ENCODE measurements around the gene OTUB2. TPM values are rescaled to one million over a fixed set of nuclear protein-coding genes. Genes with fewer than 3 reads are reported as not detected.

Gene OTUB2
- total RNA-seq, 1 donor from 2014 or later: 6.8 TPM

DNA sequence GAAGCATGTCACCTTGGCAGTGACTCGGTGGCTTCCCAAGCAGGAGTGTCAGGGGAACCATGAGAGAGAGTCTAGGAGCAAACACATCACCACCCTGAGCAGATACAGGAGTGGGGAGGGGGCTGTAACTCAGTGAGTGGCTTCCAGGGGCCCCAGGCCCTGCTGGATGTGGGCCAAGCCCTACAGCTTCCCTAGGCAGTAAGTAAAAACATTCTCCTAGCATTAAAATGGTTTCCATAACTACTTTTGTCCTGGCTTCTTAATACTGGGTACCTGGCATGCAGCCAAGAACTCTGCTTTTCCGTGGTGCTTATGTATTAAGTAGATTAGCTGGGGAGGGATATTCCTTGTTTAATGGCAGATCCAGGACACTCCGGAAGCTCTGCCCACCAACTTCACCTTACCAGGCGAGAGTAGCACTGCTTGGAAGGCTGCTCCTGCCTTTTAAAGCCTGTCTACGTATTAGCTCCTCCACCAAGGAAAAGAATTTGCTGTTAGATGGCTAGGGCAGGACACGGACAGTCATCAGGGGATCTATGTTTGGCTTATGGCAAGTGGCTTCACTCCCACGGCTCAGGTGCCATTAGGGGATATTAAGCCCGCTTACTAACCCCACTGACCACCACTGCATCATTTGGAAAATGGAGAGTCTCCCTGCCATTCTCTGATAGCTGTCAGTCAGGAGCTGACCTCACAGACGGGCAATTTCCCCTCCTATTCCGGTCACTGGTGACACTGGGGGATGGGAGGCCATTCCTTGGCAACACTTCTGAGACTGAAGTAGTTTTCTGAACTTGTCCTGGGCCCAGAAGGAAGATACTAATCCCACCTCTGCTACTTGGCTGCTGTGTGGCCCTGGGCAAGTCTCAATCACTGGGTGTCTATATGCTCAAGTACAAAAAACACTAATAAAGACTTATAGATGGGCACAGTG, 22.8 kb downstream of the OTUB2 start:
- Histone ChIP-seq H3K9me3 (ENCODE audit: low read depth) (no peaks in the 10 kb centered on the region), H3K27ac (no peak overlapping the region), H3K27me3 (no peaks in the 10 kb centered on the region), H4K20me1 (ENCODE audit: low read depth) (no peaks in the 10 kb centered on the region), H3K4me1 (peaks cover 4% of the 10 kb centered on the region), H3K4me3 (no peak overlapping the region), H3K79me2 (ENCODE audit: low read depth) (no peaks in the 10 kb centered on the region), H3K4me2 (no peak overlapping the region), H3K9ac (no peak overlapping the region), H2AFZ (replicated peaks) (no peak overlapping the region), H3K36me3 (no peaks in the 10 kb centered on the region), H3F3A (ENCODE audit: low read depth) (no peaks in the 10 kb centered on the region)
- no peak overlapping the region for H3K4me3 Mint-ChIP-seq
- peaks cover 37% of the 10 kb centered on the region for H3K36me3 Mint-ChIP-seq
- H3K9me3 Mint-ChIP-seq: no peaks in the 10 kb centered on the region
- TF ChIP-seq EZH2phosphoT487 (IDR thresholded peaks at IDR 0.05) (no peak), EZH2 (IDR thresholded peaks at IDR 0.05) (no peak)
- TF ChIP-seq, protein P1, sequence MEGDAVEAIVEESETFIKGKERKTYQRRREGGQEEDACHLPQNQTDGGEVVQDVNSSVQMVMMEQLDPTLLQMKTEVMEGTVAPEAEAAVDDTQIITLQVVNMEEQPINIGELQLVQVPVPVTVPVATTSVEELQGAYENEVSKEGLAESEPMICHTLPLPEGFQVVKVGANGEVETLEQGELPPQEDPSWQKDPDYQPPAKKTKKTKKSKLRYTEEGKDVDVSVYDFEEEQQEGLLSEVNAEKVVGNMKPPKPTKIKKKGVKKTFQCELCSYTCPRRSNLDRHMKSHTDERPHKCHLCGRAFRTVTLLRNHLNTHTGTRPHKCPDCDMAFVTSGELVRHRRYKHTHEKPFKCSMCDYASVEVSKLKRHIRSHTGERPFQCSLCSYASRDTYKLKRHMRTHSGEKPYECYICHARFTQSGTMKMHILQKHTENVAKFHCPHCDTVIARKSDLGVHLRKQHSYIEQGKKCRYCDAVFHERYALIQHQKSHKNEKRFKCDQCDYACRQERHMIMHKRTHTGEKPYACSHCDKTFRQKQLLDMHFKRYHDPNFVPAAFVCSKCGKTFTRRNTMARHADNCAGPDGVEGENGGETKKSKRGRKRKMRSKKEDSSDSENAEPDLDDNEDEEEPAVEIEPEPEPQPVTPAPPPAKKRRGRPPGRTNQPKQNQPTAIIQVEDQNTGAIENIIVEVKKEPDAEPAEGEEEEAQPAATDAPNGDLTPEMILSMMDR (IDR thresholded peaks at IDR 0.05): no peak
- peaks cover 45% of the 10 kb centered on the region for H3K4me1 Mint-ChIP-seq
- H3K27me3 Mint-ChIP-seq (ENCODE audit: insufficient read depth, low read depth): peaks cover 6% of the 10 kb centered on the region
- peak overlapping the region; percentile 33 for H3K27ac Mint-ChIP-seq
- no peak for DNase-seq (ENCODE audit: low spot score)

DNA sequence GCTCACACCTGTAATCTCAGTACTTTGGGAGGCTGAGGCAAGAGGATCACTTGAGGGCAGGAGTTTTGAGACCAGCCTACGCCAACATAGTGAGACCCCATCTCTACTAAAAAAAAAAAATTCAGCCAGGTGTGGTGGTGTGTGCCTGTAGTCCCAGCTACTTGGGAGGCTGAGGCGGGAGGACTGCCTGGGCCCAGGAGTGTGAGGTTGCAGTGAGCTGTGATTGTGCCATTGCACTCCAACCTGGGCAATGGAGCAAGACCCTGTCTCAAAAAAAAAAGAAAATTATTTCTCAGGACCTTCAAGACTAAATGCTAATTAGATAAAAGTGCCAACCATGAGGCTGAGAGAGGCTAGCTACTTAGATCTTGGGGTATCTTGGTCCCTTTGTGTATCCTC, 23.5 kb downstream of the OTUB2 start:
- Histone ChIP-seq H2AFZ (replicated peaks) (no peak overlapping the region), H3K36me3 (no peaks in the 10 kb centered on the region), H3K4me2 (no peak overlapping the region), H3K4me1 (peaks cover 4% of the 10 kb centered on the region), H3K79me2 (ENCODE audit: low read depth) (no peaks in the 10 kb centered on the region), H3K9me3 (ENCODE audit: low read depth) (no peaks in the 10 kb centered on the region), H4K20me1 (ENCODE audit: low read depth) (no peaks in the 10 kb centered on the region), H3K27ac (no peak overlapping the region), H3K9ac (no peak overlapping the region), H3K4me3 (no peak overlapping the region), H3K27me3 (no peaks in the 10 kb centered on the region), H3F3A (ENCODE audit: low read depth) (no peaks in the 10 kb centered on the region)
- H3K36me3 Mint-ChIP-seq: peaks cover 43% of the 10 kb centered on the region
- H3K9me3 Mint-ChIP-seq: no peaks in the 10 kb centered on the region
- peaks cover 6% of the 10 kb centered on the region for H3K27me3 Mint-ChIP-seq (ENCODE audit: insufficient read depth, low read depth)
- H3K27ac Mint-ChIP-seq: no peak overlapping the region
- DNase-seq (ENCODE audit: low spot score): no peak
- peaks cover 45% of the 10 kb centered on the region for H3K4me1 Mint-ChIP-seq
- TF ChIP-seq, protein P1 (IDR thresholded peaks at IDR 0.05): no peak
- TF ChIP-seq EZH2phosphoT487 (IDR thresholded peaks at IDR 0.05): no peak
- H3K4me3 Mint-ChIP-seq: no peak overlapping the region

DNA sequence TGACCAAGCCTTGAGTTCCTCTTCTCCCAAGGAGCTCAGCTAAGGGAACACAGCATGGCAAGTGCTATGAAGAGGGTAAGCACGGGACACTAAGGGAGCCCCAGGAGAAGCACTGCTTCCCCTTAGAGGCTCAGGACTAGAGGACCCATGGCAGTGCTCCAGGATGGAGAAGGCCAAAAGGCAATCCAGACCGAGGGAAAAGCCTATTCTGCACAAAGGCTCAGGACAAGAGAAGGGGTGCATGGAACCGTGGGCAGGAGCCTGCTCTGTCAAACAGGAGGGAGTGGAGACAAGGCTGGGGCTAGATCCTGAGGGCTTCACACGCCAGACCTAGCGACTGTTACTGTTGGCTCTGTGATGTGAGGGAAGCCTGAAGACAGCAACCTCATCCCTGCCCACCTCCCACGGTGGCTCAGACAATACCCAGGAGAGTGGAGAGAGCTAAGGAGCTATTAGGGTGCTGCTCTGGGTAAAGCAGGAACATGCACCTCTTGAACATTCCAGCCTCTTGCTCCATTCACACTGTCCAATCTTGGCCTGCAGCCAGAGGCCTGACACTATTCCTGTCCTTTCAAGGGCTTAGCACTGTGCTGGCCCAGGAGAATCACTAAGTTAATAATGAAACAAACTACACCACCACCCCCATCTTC, 24.2 kb downstream of the OTUB2 start:
- H3K4me1 ChIP-seq: peaks cover 4% of the 10 kb centered on the region
- no peak overlapping the region for H3K9ac ChIP-seq
- H3K36me3 ChIP-seq: no peaks in the 10 kb centered on the region
- Mint-ChIP-seq H3K27me3 (ENCODE audit: insufficient read depth, low read depth) (peaks cover 6% of the 10 kb centered on the region), H3K4me3 (no peak overlapping the region), H3K36me3 (peaks cover 46% of the 10 kb centered on the region), H3K9me3 (no peaks in the 10 kb centered on the region), H3K27ac (no peak overlapping the region), H3K4me1 (peaks cover 45% of the 10 kb centered on the region)
- H4K20me1 ChIP-seq (ENCODE audit: low read depth): no peaks in the 10 kb centered on the region
- no peak overlapping the region for H3K27ac ChIP-seq
- no peaks in the 10 kb centered on the region for H3F3A ChIP-seq (ENCODE audit: low read depth)
- no peaks in the 10 kb centered on the region for H3K9me3 ChIP-seq (ENCODE audit: low read depth)
- H3K79me2 ChIP-seq (ENCODE audit: low read depth): no peaks in the 10 kb centered on the region
- no peak for DNase-seq (ENCODE audit: low spot score)
- TF ChIP-seq EZH2 (IDR thresholded peaks at IDR 0.05) (no peak), EZH2phosphoT487 (IDR thresholded peaks at IDR 0.05) (no peak)
- TF ChIP-seq, protein P1 (IDR thresholded peaks at IDR 0.05): no peak
- H3K4me2 ChIP-seq: no peak overlapping the region
- H3K4me3 ChIP-seq: no peak overlapping the region
- H2AFZ ChIP-seq (replicated peaks): no peak overlapping the region
- no peaks in the 10 kb centered on the region for H3K27me3 ChIP-seq
